HG03064 (cell line): ENCODE measurements around the gene KCNQ2.

Source experiments
- ATAC-seq: cut with Tn5 transposase; IDR thresholded peaks from one replicate; pipeline ENCODE4 v1.9.1; 2021; ENCODE audit warnings: low read depth; ENCODE audit not compliant: unreplicated experiment

Gene KCNQ2

GRCh38 chr20:63361519-63362435, 110.7 kb downstream of the KCNQ2 start:
- ATAC-seq: no peak

GRCh38 chr20:63360850-63361518, 111.5 kb downstream of the KCNQ2 start, which contains the start of gene CHRNA4:
CHRNA4 (minus strand) TSS chr20:63361349; CDS start chr20:63361165, 184 bp downstream.
- ATAC-seq: no peak

DNA sequence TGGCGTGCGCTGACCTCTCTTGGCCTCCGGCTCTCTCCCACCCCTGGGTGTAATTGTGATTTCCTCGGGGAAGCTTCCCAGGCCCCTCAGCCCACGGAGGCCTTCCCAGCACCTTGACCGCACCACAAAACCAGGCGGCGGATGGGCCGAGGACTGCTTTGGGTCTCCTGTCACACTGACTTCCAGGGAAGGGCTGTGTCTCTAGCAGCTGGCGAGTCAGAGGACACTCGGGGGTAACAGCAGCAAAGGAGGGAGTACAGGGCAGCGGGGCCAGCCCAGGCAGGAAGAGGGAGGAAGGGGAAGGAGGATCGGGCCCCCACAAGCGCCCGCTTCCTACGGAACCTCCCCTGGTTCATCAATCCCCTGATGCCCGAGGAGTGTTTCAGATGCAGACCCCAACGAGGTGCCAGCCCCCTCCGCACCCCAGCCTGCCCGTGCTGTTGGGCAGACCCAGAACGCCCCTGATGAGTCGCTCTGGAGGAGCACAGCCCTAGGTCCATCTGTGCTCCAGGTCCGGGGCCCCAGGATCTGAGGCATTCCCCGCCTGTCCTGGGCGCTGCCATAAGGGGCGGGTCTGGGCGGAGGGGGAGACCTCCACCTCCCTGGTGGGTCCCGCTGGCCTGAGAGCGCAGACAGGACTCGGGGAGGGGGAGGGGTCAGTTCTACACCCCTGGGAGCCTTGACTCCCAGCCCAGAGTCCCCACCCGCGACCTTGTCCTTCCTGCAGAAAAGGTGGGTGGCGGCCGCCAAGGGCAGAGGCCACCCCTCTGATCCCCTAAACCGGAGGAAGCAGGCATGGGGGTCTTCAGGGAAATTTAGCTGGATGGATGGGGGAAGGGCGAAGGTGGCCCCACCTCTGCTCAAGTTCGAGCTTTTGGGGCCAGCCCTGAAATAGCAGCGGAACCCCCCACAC, 112.3 kb downstream of the KCNQ2 start:
- no peak for ATAC-seq

DNA sequence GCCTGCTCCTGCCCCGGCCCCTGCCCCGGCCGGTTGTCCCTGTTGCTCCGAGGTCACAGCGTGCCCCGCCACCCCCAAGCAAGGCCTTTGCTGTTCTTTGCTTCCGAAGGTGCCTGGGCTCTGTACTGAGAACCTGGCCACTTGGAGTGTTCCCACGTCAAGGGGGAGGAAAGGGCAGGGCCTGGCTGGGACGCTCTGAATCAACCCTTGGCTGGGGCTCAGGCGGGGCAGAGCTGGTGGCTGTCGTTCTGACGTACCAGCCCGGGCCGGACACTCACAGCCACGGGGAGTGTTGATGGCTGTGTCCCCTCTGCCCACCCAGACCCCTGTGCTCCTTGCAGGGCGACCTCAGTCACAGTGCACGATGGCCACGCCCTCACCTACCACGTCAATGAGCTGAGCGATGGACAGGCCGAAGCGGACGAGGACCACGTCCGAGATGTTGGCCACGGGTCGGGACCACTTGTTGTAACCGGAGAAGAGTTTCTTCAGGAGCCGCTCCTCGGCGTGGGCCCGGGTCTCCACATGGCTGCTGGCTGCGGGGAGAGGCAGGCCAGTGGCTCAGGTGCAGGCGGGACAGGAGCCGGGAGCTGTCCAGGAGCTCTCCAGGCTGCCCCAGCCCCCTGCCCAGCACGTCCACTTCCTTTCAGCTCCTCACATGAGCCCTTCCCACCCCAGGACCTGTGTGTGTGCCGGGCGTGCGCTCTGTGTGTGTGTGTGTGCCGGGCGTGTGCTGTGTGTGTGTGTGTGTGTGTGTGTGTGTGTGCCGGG, 113.1 kb downstream of the KCNQ2 start:
- ATAC-seq: no peak

GRCh38 chr20:63357921-63358905, 114.2 kb downstream of the KCNQ2 start:
- ATAC-seq: no peak

- no peak for ATAC-seq
Observed at GRCh38 chr20:63356931-63357879, 115.2 kb downstream of the KCNQ2 start.

DNA sequence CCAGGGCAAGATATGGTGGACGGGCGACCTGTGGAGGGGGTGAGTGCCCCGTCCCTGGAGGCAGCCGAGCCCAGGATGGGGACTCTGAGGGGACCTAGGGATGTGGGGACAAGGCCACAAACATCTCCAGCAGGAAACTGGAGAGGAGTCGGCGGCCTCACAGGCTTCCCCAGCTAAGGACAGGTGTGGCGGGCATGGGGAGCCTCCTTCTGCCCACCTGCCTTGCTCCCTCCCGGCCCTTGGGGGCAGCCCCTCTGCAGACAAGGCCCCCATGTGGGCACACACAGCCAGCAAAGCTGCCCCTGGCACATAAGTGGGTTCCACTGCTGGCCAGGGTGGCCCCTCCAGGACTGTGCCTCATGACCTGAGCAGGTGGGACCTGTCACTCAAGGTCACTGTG, 115.9 kb downstream of the KCNQ2 start:
- ATAC-seq: no peak

DNA sequence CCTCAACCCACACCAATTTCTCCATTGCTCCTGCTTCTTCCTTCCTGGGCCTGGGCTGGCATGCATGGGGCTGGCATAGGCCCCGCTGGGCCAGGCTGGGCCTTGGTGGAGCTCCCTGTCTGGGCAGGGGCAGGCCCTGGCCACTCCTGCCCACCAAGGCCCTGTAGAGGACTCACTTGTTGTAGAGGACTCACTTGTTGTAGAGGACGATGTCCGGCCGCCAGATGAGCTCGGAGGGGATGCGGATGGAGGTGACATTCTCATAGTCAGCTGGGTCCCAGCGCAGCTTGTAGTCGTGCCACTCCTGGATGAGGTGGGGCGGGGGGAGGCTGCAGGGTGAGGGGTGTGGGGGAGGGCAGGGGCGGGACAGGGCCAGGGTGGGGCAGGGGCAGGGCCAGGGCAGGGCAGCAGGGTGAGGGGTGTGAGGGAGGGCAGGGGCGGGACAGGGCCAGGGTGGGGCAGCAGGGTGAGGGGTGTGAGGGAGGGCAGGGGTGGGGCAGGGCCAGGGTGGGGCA, 116.6 kb downstream of the KCNQ2 start:
- ATAC-seq: no peak

- ATAC-seq: no peak
Observed at GRCh38 chr20:63354636-63355350, 117.7 kb downstream of the KCNQ2 start.

DNA sequence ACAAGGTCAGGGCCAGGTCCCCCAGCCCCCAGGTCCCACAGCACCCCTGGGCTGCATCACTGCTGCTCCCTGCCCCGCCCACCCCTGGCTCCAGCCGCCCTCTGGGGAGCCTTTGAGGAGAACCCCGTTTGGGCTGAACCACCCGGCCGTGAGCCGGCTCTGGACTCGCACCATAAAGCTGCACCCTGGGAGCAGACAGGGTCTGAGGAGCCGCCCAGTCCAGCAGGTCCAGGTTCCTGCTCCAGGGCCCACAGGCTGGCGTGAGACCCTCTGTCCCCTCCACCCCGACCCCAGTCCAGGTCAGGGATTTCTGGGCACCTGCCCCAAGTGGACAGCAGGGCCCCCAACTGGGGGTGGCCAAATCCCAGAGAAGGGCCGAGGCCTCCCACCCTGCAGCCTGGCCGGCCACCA, 119.6 kb downstream of the KCNQ2 start:
- no peak for ATAC-seq

- no peak for ATAC-seq
Observed at GRCh38 chr20:63351811-63352591, 120.5 kb downstream of the KCNQ2 start.

DNA sequence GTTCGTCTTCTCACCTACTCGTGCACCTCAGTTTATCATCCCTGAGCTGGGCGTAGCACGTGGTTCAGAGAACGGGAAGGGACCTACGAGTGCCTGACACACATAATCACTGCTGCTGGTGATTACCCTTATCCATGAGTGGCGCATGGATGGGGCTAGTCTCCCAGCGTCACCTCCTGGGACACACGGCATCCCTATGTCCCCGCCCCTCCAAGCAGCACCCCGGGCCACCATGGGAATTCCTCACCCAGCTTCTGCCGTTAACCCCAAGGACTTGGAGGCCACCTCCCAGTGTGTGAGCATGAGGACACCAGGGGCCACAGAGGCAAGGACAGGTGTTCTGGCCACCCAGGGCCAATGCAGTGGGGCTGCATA, 121.1 kb downstream of the KCNQ2 start:
- no peak for ATAC-seq

GRCh38 chr20:63350597-63351325, 121.7 kb downstream of the KCNQ2 start:
- no peak for ATAC-seq
